Loucy (cell line): ENCODE results near the gene EXOSC6.
A peak's percentile ranks its signal among the peaks of the same experiment; 100 is the strongest.
"Not testable (repeated sequence)": the region's sequence is repeated elsewhere in the genome, so short reads cannot be mapped to it uniquely, and the experiment has no call there.

ENCODE experiments used
- H2AFZ ChIP-seq: fragments of 200-600 bp; sonication (generic); 2 replicates; pipeline ENCODE4 v1.6.0; 2016; ENCODE audit warnings: antibody characterized with exemption, mild to moderate bottlenecking, low read length, moderate library complexity
- H3F3A ChIP-seq: fragments of 200-600 bp; 2 replicates; pipeline ENCODE4 v1.6.0; 2016; ENCODE audit warnings: antibody characterized with exemption, low read depth, mild to moderate bottlenecking
- H3K27me3 ChIP-seq: fragments of 200-600 bp; sonication (generic); 2 replicates; pipeline ENCODE4 v1.6.1; 2014; ENCODE audit warnings: low read length, mild to moderate bottlenecking; ENCODE audit not compliant: insufficient read depth, poor library complexity, severe bottlenecking
- H3K36me3 ChIP-seq: fragments of 200-600 bp; sonication (generic); 2 replicates; pipeline ENCODE4 v1.6.1; 2016; ENCODE audit warnings: low read length; ENCODE audit not compliant: insufficient read depth
- H3K4me1 ChIP-seq: fragments of 200-600 bp; sonication (generic); 2 replicates; pipeline ENCODE4 v1.5.1; 2014; ENCODE audit warnings: low read length, mild to moderate bottlenecking; ENCODE audit not compliant: insufficient read depth, poor library complexity, severe bottlenecking
- H3K4me2 ChIP-seq: fragments of 200-600 bp; sonication (generic); 2 replicates; pipeline ENCODE4 v1.6.0; 2014; ENCODE audit warnings: antibody characterized with exemption, low read length, low read depth, mild to moderate bottlenecking; ENCODE audit not compliant: poor library complexity, severe bottlenecking
- H3K4me3 ChIP-seq: fragments of 200-600 bp; sonication (generic); 2 replicates; pipeline ENCODE4 v1.5.1; 2014; ENCODE audit warnings: low read length, mild to moderate bottlenecking, mixed read lengths; ENCODE audit not compliant: poor library complexity, severe bottlenecking
- H3K79me2 ChIP-seq: fragments of 200-600 bp; sonication (generic); 2 replicates; pipeline ENCODE4 v1.6.1; 2014; ENCODE audit warnings: low read length; ENCODE audit not compliant: insufficient read depth
- H3K9ac ChIP-seq: fragments of 200-600 bp; sonication (generic); 2 replicates; pipeline ENCODE4 v1.6.0; 2014; ENCODE audit warnings: mild to moderate bottlenecking, low read depth, low read length, moderate library complexity; ENCODE audit not compliant: poor library complexity, severe bottlenecking
- H3K9me2 ChIP-seq: fragments of 200-600 bp; sonication (generic); replicated peaks from 2 replicates; pipeline ENCODE4 v1.6.1; 2016; ENCODE audit warnings: low read depth, low read length, mixed read lengths
- H3K9me3 ChIP-seq: fragments of 200-600 bp; sonication (generic); 2 replicates; pipeline ENCODE4 v1.6.1; 2014; ENCODE audit warnings: mild to moderate bottlenecking, antibody characterized with exemption, low read length, low read depth; ENCODE audit not compliant: insufficient read depth
- H4K20me1 ChIP-seq: fragments of 200-600 bp; sonication (generic); 2 replicates; pipeline ENCODE4 v1.6.0; 2014; ENCODE audit warnings: antibody characterized with exemption, low read length, mild to moderate bottlenecking; ENCODE audit not compliant: insufficient read depth, poor library complexity, severe bottlenecking
- CTCF ChIP-seq: fragments of 200-600 bp; sonication (generic); conservative IDR thresholded peaks from 2 replicates; pipeline ENCODE4 v1.5.1; 2014; ENCODE audit warnings: mild to moderate bottlenecking, antibody characterized with exemption, low read length
- EZH2phosphoT487 ChIP-seq: fragments of 200-600 bp; IDR thresholded peaks from 2 replicates; pipeline ENCODE4 v1.6.1; 2018; ENCODE audit warnings: antibody characterized with exemption, mild to moderate bottlenecking, moderate library complexity, borderline replicate concordance

EXOSC6 gene

GRCh38 chr16:70267516-70267915 is 15.8 kb upstream of the EXOSC6 start:
- TF ChIP-seq EZH2phosphoT487 (no peak), CTCF (peak; percentile 83)
- H3K9me2 ChIP-seq, result no peaks in the 10 kb centered on the region
- H3K9me3 ChIP-seq, result no peaks in the 10 kb centered on the region
- no peaks in the 10 kb centered on the region for H3K79me2 ChIP-seq
- H4K20me1 ChIP-seq, result no peaks in the 10 kb centered on the region
- H3K27me3 ChIP-seq, result no peaks in the 10 kb centered on the region
- no peaks in the 10 kb centered on the region for H3K4me1 ChIP-seq
- H3F3A ChIP-seq, result no peaks in the 10 kb centered on the region
- H3K4me2 ChIP-seq, result no peak overlapping the region
- peaks cover 85% of the 10 kb centered on the region for H3K36me3 ChIP-seq
- no peak overlapping the region for H2AFZ ChIP-seq
- H3K4me3 ChIP-seq, result no peak overlapping the region
- H3K9ac ChIP-seq, result no peak overlapping the region

GRCh38 chr16:70259903-70260302 is 8.2 kb upstream of the EXOSC6 start:
- H3K4me3 ChIP-seq, H3K27me3 ChIP-seq, H3K4me1 ChIP-seq, H3K9me3 ChIP-seq, H4K20me1 ChIP-seq, H3K4me2 ChIP-seq, H2AFZ ChIP-seq, H3K9ac ChIP-seq, H3K9me2 ChIP-seq, H3K79me2 ChIP-seq, H3F3A ChIP-seq: not testable (repeated sequence)
- H3K36me3 ChIP-seq, result peaks cover 87% of the 10 kb centered on the region

- Histone ChIP-seq H4K20me1 (no peaks in the 10 kb centered on the region), H3K9me3 (no peaks in the 10 kb centered on the region), H3K27me3 (no peaks in the 10 kb centered on the region), H3F3A (no peaks in the 10 kb centered on the region), H3K4me2 (no peak overlapping the region), H3K36me3 (peaks cover 87% of the 10 kb centered on the region; the same call in 1 of the 2 replicates), H3K4me3 (no peak overlapping the region), H3K4me1 (no peaks in the 10 kb centered on the region), H2AFZ (no peak overlapping the region), H3K9me2 (no peaks in the 10 kb centered on the region), H3K9ac (no peak overlapping the region), H3K79me2 (no peaks in the 10 kb centered on the region)
- TF ChIP-seq CTCF (no peak), EZH2phosphoT487 (no peak)
Observed at GRCh38 chr16:70258946-70259345, 7.2 kb upstream of the EXOSC6 start.

- Histone ChIP-seq H3K4me1 (no peaks in the 10 kb centered on the region), H3K9me2 (no peaks in the 10 kb centered on the region), H3K79me2 (no peaks in the 10 kb centered on the region), H3K9me3 (no peaks in the 10 kb centered on the region), H4K20me1 (no peaks in the 10 kb centered on the region), H3K36me3 (peaks cover 87% of the 10 kb centered on the region; the same call in 1 of the 2 replicates), H3F3A (no peaks in the 10 kb centered on the region), H2AFZ (no peak overlapping the region), H3K9ac (no peak overlapping the region), H3K27me3 (no peaks in the 10 kb centered on the region), H3K4me3 (no peak overlapping the region), H3K4me2 (no peak overlapping the region)
- no peak for TF ChIP-seq CTCF
- TF ChIP-seq EZH2phosphoT487, result no peak
Observed at GRCh38 chr16:70258065-70258464, 6.3 kb upstream of the EXOSC6 start.
